ENCODE data around the gene KCNK5. TPM values are rescaled to one million over a fixed set of nuclear protein-coding genes. Genes with fewer than 3 reads are reported as not detected.

Gene KCNK5
- polyA plus RNA-seq, 1 donor from 2014 or later: not detected

DNA sequence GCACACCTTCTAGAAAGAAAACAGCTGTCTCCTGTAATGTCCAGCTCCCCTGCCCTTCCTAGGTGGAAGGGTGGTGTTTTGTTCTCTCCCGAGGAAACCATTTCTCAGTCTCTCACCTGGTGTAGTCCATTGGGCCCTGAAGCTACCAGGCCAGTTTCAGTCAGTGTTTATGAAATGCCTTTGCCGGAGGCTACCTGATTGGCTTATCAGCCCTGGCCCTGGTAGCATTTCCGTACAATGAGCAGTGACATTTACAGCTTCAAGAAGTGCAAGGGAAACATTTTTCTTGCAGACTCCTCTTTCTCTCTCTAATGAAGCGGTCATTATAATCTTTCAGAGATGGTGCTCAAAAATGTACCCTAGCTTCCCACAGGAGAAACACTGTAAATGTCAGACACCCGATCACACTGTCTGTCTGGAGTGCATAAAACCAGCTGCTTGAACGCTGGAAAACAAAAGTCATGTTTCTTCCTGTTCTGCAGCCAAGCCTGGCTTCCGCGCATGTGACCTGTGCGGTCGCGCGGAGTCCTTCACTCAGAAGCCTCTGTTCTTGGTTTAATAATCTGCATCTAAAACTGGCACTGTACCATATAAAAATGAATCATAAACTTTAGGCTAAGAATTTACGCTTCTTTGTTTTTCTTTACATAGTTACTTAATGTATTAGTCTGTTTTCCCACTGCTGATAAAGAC lies 85.9 kb downstream of the KCNK5 start:
- peaks cover 0 to 9% (median 3%) of the 10 kb centered on the region in 3 donors for H3K9me3 Mint-ChIP-seq
- H3K27ac Mint-ChIP-seq: no peak overlapping the region
- no peaks in the 10 kb centered on the region for H3K36me3 Mint-ChIP-seq
- H3K4me3 Mint-ChIP-seq: no peak overlapping the region
- H3K4me1 Mint-ChIP-seq: no peaks in the 10 kb centered on the region
- peaks cover 19% of the 10 kb centered on the region for H3K27me3 Mint-ChIP-seq

DNA sequence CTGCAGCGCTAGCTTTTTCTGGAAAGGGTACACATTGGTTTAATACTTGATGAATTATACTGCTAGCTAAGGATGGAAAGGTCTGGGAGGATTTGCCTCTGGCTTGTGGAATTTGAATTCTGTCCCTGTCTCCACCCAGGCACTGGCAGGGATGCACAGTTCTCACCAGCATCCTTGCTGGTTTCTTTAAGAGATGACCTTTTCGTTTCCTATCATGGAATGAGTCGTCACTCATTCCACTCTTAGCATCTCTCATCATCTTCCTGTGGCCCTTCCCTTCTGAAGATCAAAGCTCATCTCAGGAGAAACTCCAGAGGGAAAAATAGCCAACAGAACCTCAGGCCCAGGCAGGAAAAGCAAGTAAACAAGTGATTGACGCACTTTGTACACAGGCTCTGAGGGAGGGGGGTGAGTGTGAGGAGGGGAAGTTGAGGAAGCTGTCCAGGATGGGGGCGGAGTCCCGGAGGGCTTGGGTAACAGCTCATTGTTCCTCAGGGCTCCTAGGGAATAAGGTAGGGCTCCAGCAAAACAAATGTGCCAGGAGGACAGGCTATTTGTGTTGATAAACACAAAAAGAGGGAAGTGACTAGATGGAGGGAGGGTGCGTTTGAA lies 88.6 kb downstream of the KCNK5 start:
- H3K9me3 Mint-ChIP-seq: peaks cover 2 to 10% (median 8%) of the 10 kb centered on the region in 3 donors
- no peak overlapping the region for H3K4me3 Mint-ChIP-seq
- no peaks in the 10 kb centered on the region for H3K36me3 Mint-ChIP-seq
- H3K4me1 Mint-ChIP-seq: no peaks in the 10 kb centered on the region
- H3K27ac Mint-ChIP-seq: no peak overlapping the region
- H3K27me3 Mint-ChIP-seq: peaks cover 13% of the 10 kb centered on the region

Other genes starting within 250 kb of the KCNK5 start
- not detected for gene GLP1R, start 180.7 kb downstream of the KCNK5 start, polyA plus RNA-seq
- 16.1 TPM for gene SAYSD1, start 114.3 kb downstream of the KCNK5 start, polyA plus RNA-seq
- gene KCNK17, start 84.9 kb upstream of the KCNK5 start, polyA plus RNA-seq: not detected
- gene KCNK16, start 93.2 kb upstream of the KCNK5 start, polyA plus RNA-seq: not detected